ENCODE results near the gene TAF13. TPM values are rescaled to one million over a fixed set of nuclear protein-coding genes. Genes with fewer than 3 reads are reported as not detected.
A peak's percentile ranks its signal among the peaks of the same experiment; 100 is the strongest.

TAF13 gene
- polyA plus RNA-seq, 1 experiment, result 14.7 TPM

DNA sequence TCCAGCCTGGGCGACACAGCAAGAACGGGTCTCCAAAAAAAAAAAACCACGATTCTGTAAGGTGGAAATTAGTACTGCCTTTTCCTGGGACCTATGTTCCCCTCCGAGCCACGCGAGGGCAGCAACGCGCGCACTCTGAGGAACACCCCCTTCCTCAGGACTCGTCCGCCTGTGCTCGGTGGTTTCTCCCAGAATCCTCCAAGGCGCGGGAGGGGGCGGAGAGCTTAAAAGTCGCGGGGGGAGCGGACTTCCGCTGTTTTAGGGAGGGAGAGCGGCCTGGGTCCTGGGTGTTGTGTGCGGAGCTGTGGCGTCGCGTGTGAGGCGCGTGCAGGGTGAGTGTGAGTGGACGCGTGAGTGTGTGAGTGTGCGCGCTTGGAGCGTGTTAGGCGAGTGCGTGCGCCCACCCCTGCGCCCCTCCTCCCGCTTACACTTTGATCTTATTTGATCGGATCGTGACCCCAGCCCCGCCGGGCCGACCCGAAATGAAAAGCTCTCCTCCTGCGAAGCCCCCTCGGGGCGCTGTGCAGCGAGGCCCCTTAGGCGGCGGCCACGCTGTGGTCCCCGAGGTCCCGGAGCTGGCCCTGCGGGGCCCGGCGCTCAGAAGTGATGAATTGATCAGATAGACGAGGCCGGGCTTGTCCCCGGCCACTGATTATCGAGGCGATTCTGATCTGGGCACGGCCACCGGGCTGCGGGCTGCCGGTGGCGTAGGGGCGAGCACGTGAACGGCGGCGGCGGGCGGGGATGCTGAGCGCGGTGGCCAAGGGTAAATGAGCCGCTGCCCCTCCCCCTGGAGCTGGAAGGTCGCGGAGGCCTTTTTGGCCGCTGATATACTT, 24.4 kb upstream of the TAF13 start:
- peak; percentile 73 for DNase-seq (ENCODE audit: low read depth)

DNA sequence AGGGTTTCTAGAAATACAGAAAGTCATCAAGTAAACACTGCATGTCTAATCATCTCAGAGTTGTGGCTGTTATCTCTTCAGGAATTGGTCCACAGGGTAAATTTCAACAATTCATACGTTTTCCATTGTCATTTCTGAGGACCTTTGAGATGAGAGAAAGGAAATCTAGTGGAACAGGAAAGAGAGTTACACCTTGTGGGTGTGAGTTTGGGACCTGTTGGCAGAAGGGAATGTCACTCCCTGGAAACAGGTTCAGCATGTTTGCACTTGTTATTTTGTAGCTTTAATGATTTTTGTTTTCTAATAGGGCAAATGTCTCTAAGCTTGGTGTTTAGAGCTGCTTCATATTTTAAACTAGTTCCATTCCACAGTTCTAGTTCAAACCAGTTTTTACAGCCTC, 20.3 kb upstream of the TAF13 start:
- no peaks in the 10 kb centered on the region for H3K36me3 ChIP-seq (ENCODE audit: control insufficient read depth, insufficient read depth, low read length)
- no peaks in the 10 kb centered on the region for H3K27me3 ChIP-seq (ENCODE audit: control insufficient read depth, insufficient read depth, low read length)
- no peak overlapping the region for H3K4me3 ChIP-seq (ENCODE audit: low read depth, low read length)
- DNase-seq (ENCODE audit: low read depth), result no peak
- ChIA-PET POLR2A (no interaction called here), CTCF (interaction anchor here (0.8 kb wide), 1 partner anchor 13 kb away, joined by 3 read pairs; no protein-coding TSS in a partner anchor)
- TF ChIP-seq, protein P1, sequence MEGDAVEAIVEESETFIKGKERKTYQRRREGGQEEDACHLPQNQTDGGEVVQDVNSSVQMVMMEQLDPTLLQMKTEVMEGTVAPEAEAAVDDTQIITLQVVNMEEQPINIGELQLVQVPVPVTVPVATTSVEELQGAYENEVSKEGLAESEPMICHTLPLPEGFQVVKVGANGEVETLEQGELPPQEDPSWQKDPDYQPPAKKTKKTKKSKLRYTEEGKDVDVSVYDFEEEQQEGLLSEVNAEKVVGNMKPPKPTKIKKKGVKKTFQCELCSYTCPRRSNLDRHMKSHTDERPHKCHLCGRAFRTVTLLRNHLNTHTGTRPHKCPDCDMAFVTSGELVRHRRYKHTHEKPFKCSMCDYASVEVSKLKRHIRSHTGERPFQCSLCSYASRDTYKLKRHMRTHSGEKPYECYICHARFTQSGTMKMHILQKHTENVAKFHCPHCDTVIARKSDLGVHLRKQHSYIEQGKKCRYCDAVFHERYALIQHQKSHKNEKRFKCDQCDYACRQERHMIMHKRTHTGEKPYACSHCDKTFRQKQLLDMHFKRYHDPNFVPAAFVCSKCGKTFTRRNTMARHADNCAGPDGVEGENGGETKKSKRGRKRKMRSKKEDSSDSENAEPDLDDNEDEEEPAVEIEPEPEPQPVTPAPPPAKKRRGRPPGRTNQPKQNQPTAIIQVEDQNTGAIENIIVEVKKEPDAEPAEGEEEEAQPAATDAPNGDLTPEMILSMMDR (IDR thresholded peaks at IDR 0.05; ENCODE audit: insufficient read depth, low read depth, low read length), result no peak

More for the DNA sequence above, 24.4 kb upstream of the TAF13 start:
- CTCF ChIA-PET, result interaction anchor here (0.6 to 6.2 kb wide), 15 partner anchors 9 to 345 kb away, joined by 3 to 51 read pairs (median 4); partner anchors contain the start of genes ELAPOR1 and TMEM167B
- peak overlapping the region; percentile 97 for H3K4me3 ChIP-seq (ENCODE audit: low read depth, low read length)
- no peaks in the 10 kb centered on the region for H3K27me3 ChIP-seq (ENCODE audit: control insufficient read depth, insufficient read depth, low read length)
- H3K36me3 ChIP-seq (ENCODE audit: control insufficient read depth, insufficient read depth, low read length), result no peaks in the 10 kb centered on the region
- TF ChIP-seq, protein P1 (IDR thresholded peaks at IDR 0.05; ENCODE audit: insufficient read depth, low read depth, low read length), result peak; percentile 92
- POLR2A ChIA-PET, result interaction anchor here (0.6 to 1.3 kb wide), 11 partner anchors 8 to 750 kb away, joined by 3 to 7 read pairs (median 4); partner anchors contain the start of genes TAF13, TMEM167B and WDR47

DNA sequence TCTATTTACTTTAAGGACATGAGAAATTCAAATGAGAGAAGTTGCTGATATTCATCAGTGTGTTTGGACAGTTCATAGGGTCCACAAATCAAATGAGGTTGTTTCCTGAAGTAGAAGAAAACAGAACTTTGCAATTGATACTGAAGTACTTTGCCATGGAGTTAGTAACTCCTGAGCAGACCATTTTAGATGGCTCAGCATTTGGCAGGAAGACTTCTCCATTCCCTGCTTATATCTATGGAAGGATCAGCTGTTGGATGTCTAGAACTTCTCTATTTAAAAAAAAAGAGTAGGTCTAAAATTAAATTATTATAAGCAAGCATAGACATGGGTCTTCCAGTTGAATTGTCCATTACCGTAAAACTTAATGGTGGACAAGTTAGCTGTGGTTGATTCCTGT, 19.8 kb upstream of the TAF13 start:
- CTCF ChIA-PET, result interaction anchor here (0.8 kb wide), 1 partner anchor 13 kb away, joined by 3 read pairs; no protein-coding TSS in a partner anchor

DNA sequence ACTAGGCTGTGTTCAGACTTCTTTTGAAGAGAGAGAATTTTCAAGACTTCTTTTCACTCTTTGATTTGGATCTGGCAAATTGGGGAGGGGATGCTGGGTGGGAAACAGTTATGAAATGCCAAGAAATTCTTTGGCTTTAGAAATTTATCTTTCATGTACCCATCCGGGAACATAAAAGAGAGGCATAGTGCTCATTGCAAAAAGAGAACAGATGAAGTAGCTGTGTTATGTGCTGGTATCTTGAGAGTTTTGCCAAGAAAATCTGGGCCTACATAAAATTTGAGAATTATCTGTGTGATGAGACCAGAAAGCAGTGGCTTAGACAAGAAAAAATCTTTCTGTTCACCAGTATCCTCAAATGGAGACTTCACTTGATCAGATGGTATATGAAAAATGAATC, 19.1 kb upstream of the TAF13 start:
- no peaks in the 10 kb centered on the region for H3K27me3 ChIP-seq (ENCODE audit: control insufficient read depth, insufficient read depth, low read length)
- H3K4me3 ChIP-seq (ENCODE audit: low read depth, low read length), result no peak overlapping the region
- H3K36me3 ChIP-seq (ENCODE audit: control insufficient read depth, insufficient read depth, low read length), result no peaks in the 10 kb centered on the region
- POLR2A ChIA-PET, result no interaction called here
- DNase-seq (ENCODE audit: low read depth), result no peak
- CTCF ChIA-PET, result no interaction called here
- TF ChIP-seq, protein P1 (IDR thresholded peaks at IDR 0.05; ENCODE audit: insufficient read depth, low read depth, low read length), result no peak

More for the DNA sequence above, 19.8 kb upstream of the TAF13 start:
- POLR2A ChIA-PET, result no interaction called here
- H3K4me3 ChIP-seq (ENCODE audit: low read depth, low read length), result no peak overlapping the region
- H3K27me3 ChIP-seq (ENCODE audit: control insufficient read depth, insufficient read depth, low read length), result no peaks in the 10 kb centered on the region
- no peak for DNase-seq (ENCODE audit: low read depth)
- H3K36me3 ChIP-seq (ENCODE audit: control insufficient read depth, insufficient read depth, low read length), result no peaks in the 10 kb centered on the region
- TF ChIP-seq, protein P1 (IDR thresholded peaks at IDR 0.05; ENCODE audit: insufficient read depth, low read depth, low read length), result no peak

DNA sequence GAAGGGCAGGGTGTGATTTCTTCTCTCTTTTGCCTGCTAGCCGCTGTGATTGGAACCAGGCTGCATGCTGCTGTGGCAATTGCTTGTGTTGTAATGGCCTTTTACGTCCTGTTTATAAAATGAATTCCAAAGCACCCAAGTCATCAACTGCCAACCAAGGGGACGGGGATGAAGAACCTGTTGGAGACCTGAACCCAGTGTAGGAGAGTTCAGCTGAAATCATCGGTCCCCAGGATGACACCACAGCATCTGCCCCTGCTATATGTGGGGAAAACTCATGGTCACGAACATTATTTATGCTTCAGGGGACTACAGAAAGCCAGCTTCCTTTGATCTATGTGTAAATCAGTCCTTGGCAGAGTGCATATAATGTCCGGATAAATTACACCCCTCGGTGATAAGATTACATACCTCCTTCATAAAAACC, 18.6 kb upstream of the TAF13 start:
- DNase-seq (ENCODE audit: low read depth), result no peak
- no peaks in the 10 kb centered on the region for H3K27me3 ChIP-seq (ENCODE audit: control insufficient read depth, insufficient read depth, low read length)
- ChIA-PET CTCF (no interaction called here), POLR2A (interaction anchor here (0.6 kb wide), 1 partner anchor 326 kb away, joined by 4 read pairs; no protein-coding TSS in a partner anchor)
- TF ChIP-seq, protein P1 (IDR thresholded peaks at IDR 0.05; ENCODE audit: insufficient read depth, low read depth, low read length), result no peak
- H3K4me3 ChIP-seq (ENCODE audit: low read depth, low read length), result no peak overlapping the region
- no peaks in the 10 kb centered on the region for H3K36me3 ChIP-seq (ENCODE audit: control insufficient read depth, insufficient read depth, low read length)
